ENCODE data around the gene ARID2.

The ARID2 gene

GRCh38 chr12:45828402-45828801, 98.9 kb downstream of the ARID2 start:
- Histone ChIP-seq H3K27me3 (ENCODE audit: insufficient read depth, low read depth) (no peaks in the 10 kb centered on the region), H4K20me1 (ENCODE audit: insufficient read depth) (no peaks in the 10 kb centered on the region), H3K79me2 (ENCODE audit: insufficient read depth, low read depth) (peaks cover 5% of the 10 kb centered on the region; the same call in 1 of the 2 replicates), H2AFZ (ENCODE audit: low read depth) (no peak overlapping the region), H3K36me3 (ENCODE audit: insufficient read depth) (no peaks in the 10 kb centered on the region; the same call in 1 of the 2 replicates), H3K9ac (no peak overlapping the region), H3K27ac (no peak overlapping the region), H3K4me1 (ENCODE audit: low read depth, poor library complexity, severe bottlenecking) (no peaks in the 10 kb centered on the region), H3K4me2 (no peak overlapping the region), H3K4me3 (IDR thresholded peaks at IDR 0.05; ENCODE audit: insufficient read depth, low read depth, low read length) (no peak overlapping the region)
- TF ChIP-seq, protein P1, sequence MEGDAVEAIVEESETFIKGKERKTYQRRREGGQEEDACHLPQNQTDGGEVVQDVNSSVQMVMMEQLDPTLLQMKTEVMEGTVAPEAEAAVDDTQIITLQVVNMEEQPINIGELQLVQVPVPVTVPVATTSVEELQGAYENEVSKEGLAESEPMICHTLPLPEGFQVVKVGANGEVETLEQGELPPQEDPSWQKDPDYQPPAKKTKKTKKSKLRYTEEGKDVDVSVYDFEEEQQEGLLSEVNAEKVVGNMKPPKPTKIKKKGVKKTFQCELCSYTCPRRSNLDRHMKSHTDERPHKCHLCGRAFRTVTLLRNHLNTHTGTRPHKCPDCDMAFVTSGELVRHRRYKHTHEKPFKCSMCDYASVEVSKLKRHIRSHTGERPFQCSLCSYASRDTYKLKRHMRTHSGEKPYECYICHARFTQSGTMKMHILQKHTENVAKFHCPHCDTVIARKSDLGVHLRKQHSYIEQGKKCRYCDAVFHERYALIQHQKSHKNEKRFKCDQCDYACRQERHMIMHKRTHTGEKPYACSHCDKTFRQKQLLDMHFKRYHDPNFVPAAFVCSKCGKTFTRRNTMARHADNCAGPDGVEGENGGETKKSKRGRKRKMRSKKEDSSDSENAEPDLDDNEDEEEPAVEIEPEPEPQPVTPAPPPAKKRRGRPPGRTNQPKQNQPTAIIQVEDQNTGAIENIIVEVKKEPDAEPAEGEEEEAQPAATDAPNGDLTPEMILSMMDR (conservative IDR thresholded peaks at IDR 0.05; ENCODE audit: low read depth, low read length) = no peak

DNA sequence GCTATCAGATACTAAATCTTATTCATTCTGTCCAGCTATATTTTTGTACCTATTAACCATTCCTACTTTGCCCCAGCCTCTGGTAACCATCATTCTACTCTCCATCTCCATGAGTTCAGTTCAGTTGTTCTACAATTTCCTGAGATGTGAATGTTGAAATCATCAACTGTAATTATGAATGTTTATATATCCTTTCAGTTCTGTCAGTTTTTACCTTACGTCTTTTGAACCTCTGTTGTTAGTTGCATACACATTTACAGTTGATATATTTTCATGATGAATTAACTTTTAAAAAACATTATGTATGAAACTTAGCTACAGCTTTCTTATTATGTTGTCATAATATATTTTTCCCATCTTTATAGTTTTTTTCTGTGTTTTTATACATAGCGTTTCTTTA, 102.1 kb downstream of the ARID2 start:
- TF ChIP-seq, protein P1 (conservative IDR thresholded peaks at IDR 0.05; ENCODE audit: low read depth, low read length) = no peak
- Histone ChIP-seq H3K79me2 (ENCODE audit: insufficient read depth, low read depth) (peaks cover 7% of the 10 kb centered on the region; the same call in 1 of the 2 replicates), H3K9ac (no peak overlapping the region)

GRCh38 chr12:45833401-45833800, 103.9 kb downstream of the ARID2 start:
- peaks cover 7% of the 10 kb centered on the region; the same call in 1 of the 2 replicates for H3K79me2 ChIP-seq (ENCODE audit: insufficient read depth, low read depth)
- H3K9ac ChIP-seq = no peak overlapping the region
- no peaks in the 10 kb centered on the region; the same call in 1 of the 2 replicates for H3K36me3 ChIP-seq (ENCODE audit: insufficient read depth)
- H3K27ac ChIP-seq = no peak overlapping the region
- H3K4me1 ChIP-seq (ENCODE audit: low read depth, poor library complexity, severe bottlenecking) = no peaks in the 10 kb centered on the region
- TF ChIP-seq, protein P1 (conservative IDR thresholded peaks at IDR 0.05; ENCODE audit: low read depth, low read length) = no peak
- H3K27me3 ChIP-seq (ENCODE audit: insufficient read depth, low read depth) = no peaks in the 10 kb centered on the region
- H3K4me3 ChIP-seq (IDR thresholded peaks at IDR 0.05; ENCODE audit: insufficient read depth, low read depth, low read length) = no peak overlapping the region
- no peaks in the 10 kb centered on the region for H4K20me1 ChIP-seq (ENCODE audit: insufficient read depth)
- H3K4me2 ChIP-seq = no peak overlapping the region
- H2AFZ ChIP-seq (ENCODE audit: low read depth) = no peak overlapping the region

More for the DNA sequence above, 102.1 kb downstream of the ARID2 start:
- H3K27ac ChIP-seq = no peak overlapping the region
- H3K4me1 ChIP-seq (ENCODE audit: low read depth, poor library complexity, severe bottlenecking) = no peaks in the 10 kb centered on the region
- H3K4me2 ChIP-seq = no peak overlapping the region
- no peaks in the 10 kb centered on the region for H4K20me1 ChIP-seq (ENCODE audit: insufficient read depth)
- no peaks in the 10 kb centered on the region for H3K27me3 ChIP-seq (ENCODE audit: insufficient read depth, low read depth)
- H2AFZ ChIP-seq (ENCODE audit: low read depth) = no peak overlapping the region
- no peaks in the 10 kb centered on the region; the same call in 1 of the 2 replicates for H3K36me3 ChIP-seq (ENCODE audit: insufficient read depth)
- no peak overlapping the region for H3K4me3 ChIP-seq (IDR thresholded peaks at IDR 0.05; ENCODE audit: insufficient read depth, low read depth, low read length)

DNA sequence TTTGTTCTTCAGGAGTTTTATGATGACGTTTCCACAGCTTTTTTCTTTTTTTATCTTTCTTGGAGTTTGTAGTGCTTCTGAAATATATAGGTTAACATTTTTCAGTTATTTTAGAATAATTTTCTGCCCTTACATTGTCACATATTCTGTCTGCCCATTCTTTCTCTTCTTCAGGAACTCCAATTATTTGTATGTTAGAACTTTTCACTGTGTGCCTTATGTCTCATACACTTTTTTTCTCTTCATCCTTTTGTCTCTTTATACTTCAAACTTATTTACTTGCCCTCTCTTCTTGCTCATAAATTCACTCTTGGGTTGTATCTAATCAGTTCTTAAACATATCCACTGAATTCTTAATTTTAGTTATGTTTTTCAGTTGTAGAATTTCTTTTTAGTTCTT, 105.3 kb downstream of the ARID2 start:
- no peaks in the 10 kb centered on the region for H3K27me3 ChIP-seq (ENCODE audit: insufficient read depth, low read depth)
- TF ChIP-seq, protein P1 (conservative IDR thresholded peaks at IDR 0.05; ENCODE audit: low read depth, low read length) = no peak
- H4K20me1 ChIP-seq (ENCODE audit: insufficient read depth) = no peaks in the 10 kb centered on the region
- no peak overlapping the region for H3K4me3 ChIP-seq (IDR thresholded peaks at IDR 0.05; ENCODE audit: insufficient read depth, low read depth, low read length)
- H3K27ac ChIP-seq = no peak overlapping the region
- no peak overlapping the region for H3K4me2 ChIP-seq
- no peaks in the 10 kb centered on the region; the same call in 1 of the 2 replicates for H3K36me3 ChIP-seq (ENCODE audit: insufficient read depth)
- peaks cover 7% of the 10 kb centered on the region; the same call in 1 of the 2 replicates for H3K79me2 ChIP-seq (ENCODE audit: insufficient read depth, low read depth)
- H3K4me1 ChIP-seq (ENCODE audit: low read depth, poor library complexity, severe bottlenecking) = no peaks in the 10 kb centered on the region
- H3K9ac ChIP-seq = no peak overlapping the region
- no peak overlapping the region for H2AFZ ChIP-seq (ENCODE audit: low read depth)

Data from KMS-11 (cell line).